HEK293 (cell line): ENCODE data around the gene MMP21.

ENCODE experiments used
- AEBP2 ChIP-seq: fragments of 450-650 bp; formaldehyde crosslinking; IDR thresholded peaks from 2 replicates; pipeline ENCODE4 v1.5.1; 2016; ENCODE audit warnings: missing biosample characterization, missing genetic modification characterization, borderline replicate concordance
- INSM2 ChIP-seq: fragments of 450-650 bp; formaldehyde crosslinking; IDR thresholded peaks from 2 replicates; pipeline ENCODE4 v1.5.1; 2016; ENCODE audit warnings: missing biosample characterization, missing genetic modification characterization
- KLF8 ChIP-seq: fragments of 450-650 bp; formaldehyde crosslinking; IDR thresholded peaks from 2 replicates; pipeline ENCODE4 v1.5.1; 2016; ENCODE audit warnings: missing biosample characterization, missing genetic modification characterization
- MYNN ChIP-seq: fragments of 450-650 bp; formaldehyde crosslinking; IDR thresholded peaks from 2 replicates; pipeline ENCODE4 v1.5.1; 2016; ENCODE audit warnings: missing biosample characterization, missing genetic modification characterization, borderline replicate concordance
- MZF1 ChIP-seq: fragments of 450-650 bp; formaldehyde crosslinking; IDR thresholded peaks from 2 replicates; pipeline ENCODE4 v1.5.1; 2017; ENCODE audit warnings: missing biosample characterization, missing genetic modification characterization, borderline replicate concordance
- OVOL3 ChIP-seq: fragments of 450-650 bp; formaldehyde crosslinking; IDR thresholded peaks from 2 replicates; pipeline ENCODE4 v1.5.1; 2016; ENCODE audit warnings: missing biosample characterization, missing genetic modification characterization
- YY2 ChIP-seq: fragments of 450-650 bp; formaldehyde crosslinking; IDR thresholded peaks from 2 replicates; pipeline ENCODE4 v1.5.1; 2016; ENCODE audit warnings: missing biosample characterization, missing genetic modification characterization
- ZBTB10 ChIP-seq: fragments of 450-650 bp; formaldehyde crosslinking; IDR thresholded peaks from 2 replicates; pipeline ENCODE4 v1.5.1; 2016; ENCODE audit warnings: missing biosample characterization, missing genetic modification characterization
- ZBTB11 ChIP-seq: fragments of 450-650 bp; formaldehyde crosslinking; conservative IDR thresholded peaks from 2 replicates; pipeline ENCODE4 v1.5.1; 2016; ENCODE audit warnings: low read depth, missing biosample characterization, missing genetic modification characterization
- ZBTB17 ChIP-seq: fragments of 450-650 bp; formaldehyde crosslinking; IDR thresholded peaks from 2 replicates; pipeline ENCODE4 v1.5.1; 2016; ENCODE audit warnings: missing biosample characterization, missing genetic modification characterization
- ZBTB44 ChIP-seq: fragments of 450-650 bp; IDR thresholded peaks from 2 replicates; pipeline ENCODE4 v1.5.1; 2018; ENCODE audit warnings: missing biosample characterization, mild to moderate bottlenecking, missing genetic modification characterization
- ZBTB7A ChIP-seq: fragments of 450-650 bp; formaldehyde crosslinking; IDR thresholded peaks from 2 replicates; pipeline ENCODE4 v1.5.1; 2016; ENCODE audit warnings: low read depth, missing biosample characterization, missing genetic modification characterization
- ZBTB8A ChIP-seq: fragments of 450-650 bp; formaldehyde crosslinking; IDR thresholded peaks from 2 replicates; pipeline ENCODE4 v1.5.1; 2016; ENCODE audit warnings: missing biosample characterization, missing genetic modification characterization
- ZEB2 ChIP-seq: fragments of 450-650 bp; formaldehyde crosslinking; IDR thresholded peaks from 2 replicates; pipeline ENCODE4 v1.5.1; 2016; ENCODE audit warnings: missing biosample characterization, missing genetic modification characterization
- ZNF2 ChIP-seq: fragments of 450-650 bp; formaldehyde crosslinking; IDR thresholded peaks from 2 replicates; pipeline ENCODE4 v1.5.1; 2016; ENCODE audit warnings: missing biosample characterization, missing genetic modification characterization
- ZNF23 ChIP-seq: fragments of 450-650 bp; formaldehyde crosslinking; IDR thresholded peaks from 2 replicates; pipeline ENCODE4 v1.5.1; 2016; ENCODE audit warnings: missing biosample characterization, missing genetic modification characterization, borderline replicate concordance
- ZNF266 ChIP-seq: fragments of 450-650 bp; formaldehyde crosslinking; IDR thresholded peaks from 2 replicates; pipeline ENCODE4 v1.5.1; 2016; ENCODE audit warnings: missing biosample characterization, missing genetic modification characterization, low read depth
- ZNF324 ChIP-seq: fragments of 450-650 bp; formaldehyde crosslinking; IDR thresholded peaks from 2 replicates; pipeline ENCODE4 v1.5.1; 2016; ENCODE audit warnings: missing biosample characterization, missing genetic modification characterization
- ZNF391 ChIP-seq: fragments of 450-650 bp; formaldehyde crosslinking; IDR thresholded peaks from 2 replicates; pipeline ENCODE4 v1.5.1; 2016; ENCODE audit warnings: low read depth, missing biosample characterization, missing genetic modification characterization, borderline replicate concordance
- ZNF398 ChIP-seq: fragments of 450-650 bp; formaldehyde crosslinking; IDR thresholded peaks from 2 replicates; pipeline ENCODE4 v1.5.1; 2017; ENCODE audit warnings: missing biosample characterization, missing genetic modification characterization
- ZNF423 ChIP-seq: fragments of 450-650 bp; formaldehyde crosslinking; IDR thresholded peaks from 2 replicates; pipeline ENCODE4 v1.5.1; 2016; ENCODE audit warnings: missing biosample characterization, missing genetic modification characterization
- ZNF621 ChIP-seq: fragments of 450-650 bp; formaldehyde crosslinking; IDR thresholded peaks from 2 replicates; pipeline ENCODE4 v1.5.1; 2017; ENCODE audit warnings: missing biosample characterization, missing genetic modification characterization
- ZNF629 ChIP-seq: fragments of 450-650 bp; formaldehyde crosslinking; IDR thresholded peaks from 2 replicates; pipeline ENCODE4 v1.5.1; 2017; ENCODE audit warnings: missing biosample characterization, missing genetic modification characterization
- ZNF777 ChIP-seq: fragments of 450-650 bp; formaldehyde crosslinking; IDR thresholded peaks from 2 replicates; pipeline ENCODE4 v1.5.1; 2017; ENCODE audit warnings: missing biosample characterization, missing genetic modification characterization, borderline replicate concordance
- ZNF792 ChIP-seq: fragments of 450-650 bp; formaldehyde crosslinking; IDR thresholded peaks from 2 replicates; pipeline ENCODE4 v1.5.1; 2016; ENCODE audit warnings: missing biosample characterization, missing genetic modification characterization

The MMP21 gene

GRCh38 chr10:125822878-125823662, 47.4 kb upstream of the MMP21 start, which contains the start of the genes BCCIP and UROS (continued):
- TF ChIP-seq ZBTB8A (tag by site-specific recombination): peak; percentile 75
- TF ChIP-seq ZBTB44 (tag by site-specific recombination): no peak
- TF ChIP-seq ZNF23 (tag by site-specific recombination): no peak
- TF ChIP-seq AEBP2 (tag by site-specific recombination): no peak
- peak; percentile 91 for TF ChIP-seq ZBTB17 (tag by site-specific recombination)
- TF ChIP-seq ZNF266 (tag by site-specific recombination): no peak
- TF ChIP-seq ZNF398 (tag by site-specific recombination): 0 out of 2 replicates have a peak, but pooled peaks have one; percentile 8
- TF ChIP-seq OVOL3 (tag by site-specific recombination): peak; percentile 60; the same call in 1 of the 2 replicates
- TF ChIP-seq ZBTB10: peak; percentile 96
- TF ChIP-seq ZNF324: peak; percentile 95
- TF ChIP-seq ZNF423 (tag by site-specific recombination): no peak
- peak; percentile 89 for TF ChIP-seq INSM2 (tag by site-specific recombination)
- peak; percentile 37 for TF ChIP-seq ZBTB7A
- TF ChIP-seq ZNF621 (tag by site-specific recombination): no peak
- TF ChIP-seq ZBTB11 (tag by site-specific recombination): peak; percentile 33; the same call in 1 of the 2 replicates
- no peak for TF ChIP-seq MZF1 (tag by site-specific recombination)
- peak; percentile 90; the same call in 1 of the 2 replicates for TF ChIP-seq ZNF391 (tag by site-specific recombination)
- TF ChIP-seq ZNF2 (tag by site-specific recombination): peak; percentile 98
- TF ChIP-seq ZNF777 (tag by site-specific recombination): 0 out of 2 replicates have a peak, but pooled peaks have one; percentile 12
- 0 out of 2 replicates have a peak, but pooled peaks have one; percentile 34 for TF ChIP-seq ZEB2 (tag by site-specific recombination)
- TF ChIP-seq ZNF629 (tag by site-specific recombination): peak; percentile 67
- peak; percentile 84 for TF ChIP-seq KLF8 (tag by site-specific recombination)
- no peak for TF ChIP-seq MYNN (tag by site-specific recombination)
- TF ChIP-seq ZNF792 (tag by site-specific recombination): no peak
- TF ChIP-seq YY2 (tag by site-specific recombination): peak; percentile 83
